HG02938 (cell line): ENCODE data around the gene EPB41L5.
"Not testable (repeated sequence)": the region's sequence is repeated elsewhere in the genome, so short reads cannot be mapped to it uniquely, and the experiment has no call there.

Experiments
- ATAC-seq: cut with Tn5 transposase; IDR thresholded peaks from one replicate; pipeline ENCODE4 v1.9.1; 2021; ENCODE audit warnings: mild to moderate bottlenecking, moderate library complexity; ENCODE audit not compliant: unreplicated experiment

Gene EPB41L5

DNA sequence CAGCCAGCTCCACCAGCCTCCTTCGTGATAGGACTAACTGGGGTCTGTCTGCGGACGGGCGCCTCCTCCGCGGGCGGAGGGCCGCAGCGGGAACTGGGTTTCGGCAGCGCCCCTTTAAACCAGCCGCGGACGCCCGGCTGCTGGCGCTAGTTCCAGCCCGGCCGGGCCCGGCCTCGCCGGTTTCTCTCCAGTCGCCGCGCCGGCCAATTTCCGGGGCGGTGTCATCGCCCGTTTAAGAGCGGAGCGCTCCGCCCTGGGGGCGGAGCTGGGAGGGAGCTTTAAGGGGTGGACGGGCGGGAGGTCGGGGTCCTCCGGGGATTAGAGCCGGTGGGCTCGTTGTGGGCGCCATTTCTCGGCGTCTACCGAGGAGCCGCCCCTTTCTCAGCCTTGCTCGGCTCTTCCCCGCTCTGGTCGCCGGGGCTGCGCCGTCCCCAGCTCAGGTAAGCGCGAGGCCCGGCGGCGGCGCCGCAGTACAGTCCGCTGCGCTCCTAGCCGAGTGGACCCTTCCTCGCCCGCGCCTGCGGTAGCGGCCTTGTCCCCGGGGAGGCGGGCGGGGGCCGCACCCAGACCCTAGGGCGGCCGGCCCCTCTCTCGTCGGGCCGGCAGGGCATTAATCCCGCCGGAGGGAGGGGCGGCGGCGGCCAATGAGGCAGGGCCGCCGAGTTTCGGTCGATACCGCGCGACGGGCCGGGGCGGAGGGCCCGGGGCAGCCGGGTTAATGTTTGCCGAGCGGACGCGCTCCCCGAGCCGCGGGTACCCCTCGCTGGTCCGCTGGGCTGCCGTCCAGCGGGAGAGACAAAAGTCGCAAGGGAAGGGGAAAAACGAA, at the start of gene EPB41L5:
TSS of gene EPB41L5 (plus strand) at position 307 of the 826 bp plus-strand sequence. CDS start 6,008 bp downstream, outside the sequence.
- ATAC-seq = peak; percentile 92

DNA sequence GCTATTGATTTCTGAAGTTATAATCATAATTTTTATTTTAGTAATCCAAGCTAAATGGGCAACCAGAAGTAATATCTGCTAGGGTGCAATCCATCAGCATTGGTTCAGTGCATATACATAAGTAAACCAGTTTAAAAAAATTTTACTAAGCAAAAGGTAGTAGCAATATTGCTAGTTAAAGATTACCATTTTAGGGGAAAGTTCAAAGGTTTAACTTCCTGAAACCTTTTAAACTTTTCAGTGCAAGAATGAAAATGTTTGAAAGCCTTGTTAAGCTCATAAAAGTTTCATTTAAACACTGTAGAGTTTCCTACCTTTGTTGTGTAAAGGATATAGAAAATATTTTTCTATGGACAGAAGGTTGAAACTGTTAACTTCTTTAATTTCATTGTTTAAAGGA, 31.0 kb upstream of the EPB41L5 start:
- no peak for ATAC-seq

- ATAC-seq = no peak
These were observed 30.4 kb upstream of the EPB41L5 start for GRCh38 chr2:119982506-119982905.

GRCh38 chr2:119983108-119983507, 29.8 kb upstream of the EPB41L5 start:
- ATAC-seq = no peak

DNA sequence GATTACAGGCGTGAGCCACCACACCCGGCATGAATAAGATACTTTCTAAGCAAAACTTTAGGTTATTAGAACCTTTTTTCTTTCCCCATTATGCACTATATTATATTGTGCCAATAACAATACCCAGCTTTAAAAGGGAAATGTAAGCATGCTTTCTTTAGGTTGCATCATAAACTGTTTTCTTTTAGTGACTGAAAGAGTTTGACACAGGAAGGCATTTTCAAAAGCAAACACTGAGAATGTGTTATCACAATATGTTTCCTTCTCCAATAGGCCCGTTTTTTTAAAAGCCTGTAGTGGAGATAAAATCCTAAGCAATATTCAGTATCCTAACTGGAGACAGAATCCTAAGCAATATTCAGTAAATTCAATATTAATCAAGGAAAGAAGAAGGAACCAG, 16.7 kb upstream of the EPB41L5 start:
- ATAC-seq = no peak

GRCh38 chr2:119996896-119997891, 15.7 kb upstream of the EPB41L5 start:
- not testable (repeated sequence) for ATAC-seq

- ATAC-seq = no peak
These were observed 11.4 kb upstream of the EPB41L5 start for GRCh38 chr2:120001471-120001870.

DNA sequence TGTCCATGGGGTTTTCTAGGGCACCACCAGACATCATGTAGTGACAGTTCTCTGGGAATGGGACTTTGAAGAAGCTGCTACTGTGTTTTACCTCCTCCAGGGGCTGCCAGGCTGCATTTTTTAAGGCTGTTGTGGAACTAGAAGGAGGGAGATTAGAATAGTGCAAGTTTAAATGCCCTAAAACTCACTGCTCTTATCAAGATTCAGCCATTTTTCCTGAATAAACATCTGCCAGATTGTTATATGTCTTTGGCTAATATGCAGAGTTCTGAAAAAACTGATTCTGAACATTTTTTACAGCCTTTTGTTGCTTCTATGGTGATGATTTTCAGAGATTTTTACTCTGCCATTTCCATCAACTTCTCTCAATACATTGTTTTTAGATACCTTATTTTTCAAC, 8.6 kb upstream of the EPB41L5 start:
- no peak for ATAC-seq

DNA sequence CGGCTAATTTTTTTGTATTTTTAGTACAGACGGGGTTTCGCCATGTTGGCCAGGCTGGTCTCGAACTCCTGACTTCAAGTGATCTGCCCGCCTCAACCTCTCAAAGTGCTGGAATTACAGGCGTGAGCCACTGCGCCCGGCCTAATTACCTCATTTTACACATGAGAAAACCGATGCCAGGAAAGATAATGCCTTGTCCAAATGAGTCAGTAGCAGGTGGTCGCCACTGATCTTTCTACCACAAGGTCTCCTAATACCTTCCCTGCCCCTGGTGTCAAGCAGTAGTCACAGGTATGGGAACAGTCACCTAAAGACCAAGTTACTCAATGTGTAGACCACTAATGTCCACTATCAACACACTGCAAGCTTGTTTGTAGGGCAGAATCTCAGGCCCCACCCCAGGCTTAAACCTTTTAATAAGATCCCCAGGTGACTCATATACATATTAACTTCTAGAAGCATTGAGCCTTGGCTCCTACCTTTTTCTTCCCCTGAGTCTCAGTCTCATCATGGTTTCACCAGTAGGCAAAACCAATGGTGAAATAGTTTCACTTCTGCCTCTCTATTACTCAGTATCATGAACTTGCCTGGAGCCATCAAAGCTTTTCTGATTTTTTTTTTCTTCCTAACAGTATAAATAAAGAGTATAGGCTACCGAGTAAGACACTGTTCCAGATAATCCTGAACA, 6.9 kb upstream of the EPB41L5 start:
- ATAC-seq = peak; percentile 96

- no peak for ATAC-seq
These were observed 5.0 kb upstream of the EPB41L5 start for GRCh38 chr2:120007851-120008250.

DNA sequence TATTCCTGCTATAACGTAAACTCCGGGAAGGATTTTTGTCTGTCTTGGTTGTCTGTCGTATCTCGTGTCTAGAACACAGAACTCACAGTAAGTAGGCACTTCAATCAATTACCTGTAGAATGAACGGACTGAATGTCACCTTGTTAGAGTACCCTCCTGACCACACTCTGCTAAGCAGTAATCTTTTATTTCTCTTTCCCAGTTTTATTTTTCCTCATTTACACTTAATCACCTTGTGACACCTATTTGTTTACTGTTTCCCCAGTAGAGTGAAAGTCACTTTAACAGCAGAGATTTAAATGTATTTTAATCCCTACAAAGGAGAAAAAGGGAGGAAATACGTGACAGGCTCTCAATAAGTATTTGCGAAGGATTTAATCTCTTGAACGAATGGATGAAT, 514 bp upstream of the EPB41L5 start:
- no peak for ATAC-seq

DNA sequence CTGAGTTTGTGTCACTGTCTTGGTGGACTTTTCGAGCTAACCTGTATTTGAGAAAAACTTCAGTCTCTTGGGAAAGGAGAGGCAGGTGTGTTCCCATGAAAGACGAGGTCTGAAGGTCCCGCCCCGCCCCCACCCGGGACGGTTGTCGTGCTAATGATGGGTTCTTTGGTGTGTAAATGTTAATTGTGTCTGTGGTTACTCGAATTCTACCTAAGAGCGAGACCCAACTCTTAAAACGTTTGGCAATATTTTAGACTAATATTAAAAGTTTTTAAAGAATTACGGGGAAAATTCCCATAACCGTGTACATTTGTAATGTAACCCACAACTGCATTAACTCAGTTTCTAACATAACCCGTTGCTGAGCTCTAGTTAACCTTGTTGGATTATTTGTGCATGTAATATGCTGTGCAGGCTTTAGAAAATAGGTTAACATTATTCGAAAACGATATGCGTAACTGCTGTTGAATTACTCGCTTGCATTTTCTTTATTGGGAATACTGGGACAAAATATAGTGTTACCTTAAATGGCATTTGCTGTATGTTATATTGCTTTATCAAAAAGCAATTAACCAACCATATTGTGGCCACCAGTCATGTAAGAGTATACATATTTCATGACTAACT, 833 bp downstream of the EPB41L5 start:
- no peak for ATAC-seq

- no peak for ATAC-seq
These were observed 1.5 kb downstream of the EPB41L5 start for GRCh38 chr2:120014226-120014980.

- no peak for ATAC-seq
These were observed 3.9 kb downstream of the EPB41L5 start for GRCh38 chr2:120016800-120017199.

DNA sequence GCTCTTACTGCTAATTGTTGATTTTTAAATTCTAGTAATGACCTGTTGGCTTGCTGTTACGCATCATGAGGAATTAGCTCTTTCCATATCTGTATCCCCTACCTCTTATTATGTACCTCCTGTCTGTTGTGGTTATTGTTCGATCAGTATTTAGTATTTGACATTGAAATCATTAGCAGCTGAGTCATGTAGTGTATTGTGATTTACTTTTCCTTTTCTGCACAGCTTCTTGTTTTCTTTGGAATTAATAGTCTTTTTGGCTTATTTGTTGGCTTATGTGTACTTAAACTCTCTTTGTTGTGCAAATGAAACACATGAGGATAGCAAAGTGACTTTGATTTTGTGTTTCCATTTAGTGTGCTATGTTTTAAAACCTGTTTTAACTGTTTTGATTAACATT, 4.3 kb downstream of the EPB41L5 start:
- no peak for ATAC-seq

GRCh38 chr2:120018549-120018948, 5.7 kb downstream of the EPB41L5 start:
- no peak for ATAC-seq

GRCh38 chr2:120020554-120020953, 7.7 kb downstream of the EPB41L5 start:
- ATAC-seq = no peak

- ATAC-seq = not testable (repeated sequence)
These were observed 9.6 kb downstream of the EPB41L5 start for GRCh38 chr2:120022505-120022904.

GRCh38 chr2:120026890-120027289, 14.0 kb downstream of the EPB41L5 start:
- ATAC-seq = no peak

GRCh38 chr2:120028795-120029194, 15.9 kb downstream of the EPB41L5 start:
- ATAC-seq = no peak
